ENCODE measurements around the gene TPM1. TPM values are rescaled to one million over a fixed set of nuclear protein-coding genes. Genes with fewer than 3 reads are reported as not detected.

TPM1 gene
- total RNA-seq, 4 donors from 2014 or later: 85.4 to 182 (median 127) TPM

- no peaks in the 10 kb centered on the region for H3K36me3 ChIP-seq
- no peak overlapping the region for H3K27ac ChIP-seq
- 83% methylated on average over 5 of the region's 5 CpGs for WGBS
- H3K9me3 ChIP-seq: no peaks in the 10 kb centered on the region
- no peak for TF ChIP-seq CTCF (IDR thresholded peaks at IDR 0.05)
- TF ChIP-seq POLR2A (IDR thresholded peaks at IDR 0.05): no peak
- TF ChIP-seq POLR2AphosphoS5 (IDR thresholded peaks at IDR 0.05): no peak
- no peak for TF ChIP-seq EP300 (IDR thresholded peaks at IDR 0.05)
- peaks cover 25% of the 10 kb centered on the region for H3K4me1 ChIP-seq
- no peak for DNase-seq (ENCODE audit: low spot score in 2 of 2)
- peaks cover 20% of the 10 kb centered on the region for H3K27me3 ChIP-seq
- no peak overlapping the region for H3K4me3 ChIP-seq
Observed at GRCh38 chr15:63038926-63039673, 3.4 kb upstream of the TPM1 start.

- H3K27me3 ChIP-seq: peaks cover 28% of the 10 kb centered on the region
- H3K4me1 ChIP-seq: peaks cover 31% of the 10 kb centered on the region
- no peak overlapping the region for H3K4me3 ChIP-seq
- H3K9me3 ChIP-seq: no peaks in the 10 kb centered on the region
- WGBS: 91% methylated on average over 4 of the region's 4 CpGs
- no peak for DNase-seq (ENCODE audit: low spot score in 2 of 2)
- no peak overlapping the region for H3K27ac ChIP-seq
- TF ChIP-seq POLR2A (IDR thresholded peaks at IDR 0.05): no peak
- TF ChIP-seq POLR2AphosphoS5 (IDR thresholded peaks at IDR 0.05): no peak
- TF ChIP-seq CTCF (IDR thresholded peaks at IDR 0.05): no peak
- no peak for TF ChIP-seq EP300 (IDR thresholded peaks at IDR 0.05)
- H3K36me3 ChIP-seq: no peaks in the 10 kb centered on the region
Observed at GRCh38 chr15:63039811-63040210, 2.7 kb upstream of the TPM1 start.

DNA sequence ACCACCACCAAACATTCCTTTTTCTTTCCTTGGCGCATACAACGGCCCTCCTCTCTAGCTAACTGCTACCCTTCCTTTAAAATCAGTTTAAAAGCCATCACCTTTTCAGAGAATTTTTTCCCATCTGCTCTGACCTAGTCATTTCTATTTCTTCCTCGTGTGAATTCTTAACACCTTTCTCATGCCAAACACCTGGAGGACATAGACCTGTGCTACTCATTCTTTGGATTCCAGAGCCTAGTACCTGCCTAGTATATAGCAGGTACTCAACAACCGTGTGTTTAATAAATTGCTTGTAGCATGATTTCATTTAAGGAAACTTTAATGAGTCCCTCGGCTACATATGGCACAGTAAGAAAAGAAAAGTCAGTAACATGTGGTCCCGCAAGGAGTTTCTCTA is 2.0 kb upstream of the TPM1 start:
- Histone ChIP-seq H3K4me1 (peaks cover 38% of the 10 kb centered on the region), H3K27me3 (peaks cover 33% of the 10 kb centered on the region), H3K9me3 (no peaks in the 10 kb centered on the region), H3K36me3 (no peaks in the 10 kb centered on the region), H3K4me3 (no peak overlapping the region), H3K27ac (no peak overlapping the region)
- DNase-seq (ENCODE audit: low spot score in 2 of 2): no peak
- TF ChIP-seq CTCF (IDR thresholded peaks at IDR 0.05) (no peak), POLR2AphosphoS5 (IDR thresholded peaks at IDR 0.05) (no peak), POLR2A (IDR thresholded peaks at IDR 0.05) (no peak), EP300 (IDR thresholded peaks at IDR 0.05) (no peak)
- 78% methylated on average over 6 of the region's 6 CpGs for WGBS

GRCh38 chr15:63040954-63041353 is 1.6 kb upstream of the TPM1 start:
- H3K4me3 ChIP-seq: no peak overlapping the region
- no peak for DNase-seq (ENCODE audit: low spot score in 2 of 2)
- peaks cover 37% of the 10 kb centered on the region for H3K27me3 ChIP-seq
- peaks cover 43% of the 10 kb centered on the region for H3K4me1 ChIP-seq
- whole genome bisulfite sequencing: 82% methylated on average over 6 of the region's 6 CpGs
- no peaks in the 10 kb centered on the region for H3K9me3 ChIP-seq
- H3K27ac ChIP-seq: no peak overlapping the region
- no peak for TF ChIP-seq EP300 (IDR thresholded peaks at IDR 0.05)
- TF ChIP-seq POLR2A (IDR thresholded peaks at IDR 0.05): no peak
- no peak for TF ChIP-seq CTCF (IDR thresholded peaks at IDR 0.05)
- TF ChIP-seq POLR2AphosphoS5 (IDR thresholded peaks at IDR 0.05): no peak
- no peaks in the 10 kb centered on the region for H3K36me3 ChIP-seq

- WGBS: 65% methylated on average over 14 of the region's 14 CpGs
- Histone ChIP-seq H3K4me1 (peaks cover 47% of the 10 kb centered on the region), H3K36me3 (no peaks in the 10 kb centered on the region), H3K27ac (peak overlapping the region; percentile 81), H3K4me3 (peak overlapping the region; percentile 97), H3K27me3 (peaks cover 40% of the 10 kb centered on the region), H3K9me3 (no peaks in the 10 kb centered on the region)
- no peak for TF ChIP-seq CTCF (IDR thresholded peaks at IDR 0.05)
- no peak for DNase-seq (ENCODE audit: low spot score in 2 of 2)
Observed at GRCh38 chr15:63041402-63041973, 1.1 kb upstream of the TPM1 start.

Data from suprapubic skin (tissue), 4 donors.